PC-3 (cell line): ENCODE results near the gene RIOX2.

Experiments used
- EZH2 ChIP-seq: fragments of 300-600 bp; sonication (generic); IDR thresholded peaks from one replicate; pipeline ENCODE4 v1.6.1; 2017; ENCODE audit warnings: antibody characterized with exemption, mild to moderate bottlenecking, low read length; ENCODE audit not compliant: unreplicated experiment
- EZH2phosphoT487 ChIP-seq: fragments of 300-600 bp; sonication (generic); IDR thresholded peaks from 2 replicates; pipeline ENCODE4 v1.6.1; 2018; ENCODE audit warnings: mild to moderate bottlenecking, antibody characterized with exemption, low read length, borderline replicate concordance
- TF ChIP-seq, protein P1 (sequence below): fragments of 300-600 bp; sonication (generic); conservative IDR thresholded peaks from 2 replicates; pipeline ENCODE4 v1.5.1; 2017; ENCODE audit warnings: antibody characterized with exemption, low read depth, mild to moderate bottlenecking, low read length

DNA sequence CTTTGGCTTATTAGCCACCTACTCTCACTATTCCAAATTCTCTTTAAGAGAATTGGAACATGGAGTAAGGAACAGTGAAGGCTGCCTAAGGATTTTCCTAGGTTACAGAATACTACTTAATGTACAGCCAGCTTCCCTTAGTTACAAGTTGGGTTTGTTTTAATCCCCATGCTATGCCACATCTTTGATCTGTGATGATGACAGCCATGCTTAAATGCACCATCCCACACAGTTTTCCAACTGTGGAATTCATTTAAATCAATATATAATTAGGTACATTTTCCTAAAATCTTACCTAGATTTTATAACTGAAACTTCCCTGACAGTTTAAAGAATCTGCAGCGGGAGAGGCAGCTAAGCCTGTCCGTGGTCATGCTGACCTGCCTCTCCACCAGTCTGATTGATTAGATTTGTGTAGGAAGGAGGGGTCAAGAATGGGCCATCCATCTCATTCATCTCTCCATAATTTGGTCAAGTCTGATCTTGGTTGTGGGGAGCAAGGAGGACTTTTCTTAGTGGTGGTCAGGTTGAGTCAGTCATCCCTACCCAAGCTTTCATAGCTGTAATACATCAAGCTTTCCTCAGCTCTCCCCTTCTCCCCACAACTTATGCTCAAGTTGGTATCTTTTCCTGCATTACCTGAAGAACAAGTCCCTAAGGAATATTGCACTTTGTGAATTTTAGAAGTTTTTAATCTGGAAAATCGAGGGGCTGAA, 37.1 kb downstream of the RIOX2 start:
- no peak for TF ChIP-seq EZH2phosphoT487
- TF ChIP-seq, protein P1, sequence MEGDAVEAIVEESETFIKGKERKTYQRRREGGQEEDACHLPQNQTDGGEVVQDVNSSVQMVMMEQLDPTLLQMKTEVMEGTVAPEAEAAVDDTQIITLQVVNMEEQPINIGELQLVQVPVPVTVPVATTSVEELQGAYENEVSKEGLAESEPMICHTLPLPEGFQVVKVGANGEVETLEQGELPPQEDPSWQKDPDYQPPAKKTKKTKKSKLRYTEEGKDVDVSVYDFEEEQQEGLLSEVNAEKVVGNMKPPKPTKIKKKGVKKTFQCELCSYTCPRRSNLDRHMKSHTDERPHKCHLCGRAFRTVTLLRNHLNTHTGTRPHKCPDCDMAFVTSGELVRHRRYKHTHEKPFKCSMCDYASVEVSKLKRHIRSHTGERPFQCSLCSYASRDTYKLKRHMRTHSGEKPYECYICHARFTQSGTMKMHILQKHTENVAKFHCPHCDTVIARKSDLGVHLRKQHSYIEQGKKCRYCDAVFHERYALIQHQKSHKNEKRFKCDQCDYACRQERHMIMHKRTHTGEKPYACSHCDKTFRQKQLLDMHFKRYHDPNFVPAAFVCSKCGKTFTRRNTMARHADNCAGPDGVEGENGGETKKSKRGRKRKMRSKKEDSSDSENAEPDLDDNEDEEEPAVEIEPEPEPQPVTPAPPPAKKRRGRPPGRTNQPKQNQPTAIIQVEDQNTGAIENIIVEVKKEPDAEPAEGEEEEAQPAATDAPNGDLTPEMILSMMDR = no peak
- TF ChIP-seq EZH2 = no peak
